Neutrophil (primary cell): Measurements from ENCODE around the gene CNOT2.
A peak's percentile ranks its signal among the peaks of the same experiment; 100 is the strongest.

ENCODE experiments used
- H3K27ac ChIP-seq: fragments of 200-600 bp; sonication (generic); 2 replicates; pipeline ENCODE4 v1.5.1; 2016; ENCODE audit warnings: mild to moderate bottlenecking, moderate library complexity
- H3K27me3 ChIP-seq: fragments of 200-600 bp; sonication (generic); 2 replicates; pipeline ENCODE4 v1.6.0; 2016; ENCODE audit warnings: mild to moderate bottlenecking
- H3K36me3 ChIP-seq: fragments of 200-600 bp; sonication (generic); 2 replicates; pipeline ENCODE4 v1.5.1; 2017
- H3K4me1 ChIP-seq, 2 experiments: fragments of 200-600 bp in 1 of 2; sonication (generic) in 1 of 2; 1 replicate in 1 of 2; 2 replicates in 1 of 2; pipeline versions ENCODE4 v1.5.1 to v1.6.1; 2013 to 2016; ENCODE audit warnings: low read depth in 1 of 2, low read length in 1 of 2, mild to moderate bottlenecking in 1 of 2, moderate library complexity in 1 of 2; ENCODE audit not compliant: control insufficient read depth in 1 of 2, insufficient read depth in 1 of 2
- H3K4me3 ChIP-seq, 2 experiments: fragments of 200-600 bp in 1 of 2; sonication (generic) in 1 of 2; 1 replicate in 1 of 2; 2 replicates in 1 of 2; pipeline ENCODE4 v1.5.1; 2013 to 2016; ENCODE audit warnings: low read depth in 1 of 2, low read length in 1 of 2, mild to moderate bottlenecking in 1 of 2, moderate library complexity in 1 of 2
- H3K9me3 ChIP-seq: fragments of 200-600 bp; sonication (generic); 2 replicates; pipeline ENCODE4 v1.5.1; 2016
- CTCF ChIP-seq: fragments of 200-600 bp; sonication (generic); IDR thresholded peaks from 2 replicates; pipeline ENCODE4 v1.5.1; 2016; ENCODE audit warnings: antibody characterized with exemption

CNOT2 gene

GRCh38 chr12:70236990-70237389 lies 6.2 kb upstream of the CNOT2 start:
- Histone ChIP-seq H3K27me3 (no peaks in the 10 kb centered on the region), H3K9me3 (no peaks in the 10 kb centered on the region), H3K27ac (no peak overlapping the region), H3K36me3 (peaks cover 32% of the 10 kb centered on the region), H3K4me3 (no peak overlapping the region), H3K4me1 (peaks cover 2% of the 10 kb centered on the region in 2 experiments)
- no peak for TF ChIP-seq CTCF

- no peaks in the 10 kb centered on the region for H3K9me3 ChIP-seq
- no peak for TF ChIP-seq CTCF
- no peak overlapping the region for H3K4me3 ChIP-seq
- H3K27ac ChIP-seq: peak overlapping the region; percentile 24
- H3K4me1 ChIP-seq: peaks cover 20 to 21% of the 10 kb centered on the region in 2 experiments
- H3K27me3 ChIP-seq: no peaks in the 10 kb centered on the region
- peaks cover 32% of the 10 kb centered on the region for H3K36me3 ChIP-seq
Measured at GRCh38 chr12:70240673-70241072, 2.6 kb upstream of the CNOT2 start.

- Histone ChIP-seq H3K36me3 (peaks cover 32% of the 10 kb centered on the region), H3K4me1 (peaks cover 20 to 21% of the 10 kb centered on the region in 2 experiments), H3K4me3 (peak overlapping the region in 1 of 2 experiments; percentile 90), H3K27me3 (no peaks in the 10 kb centered on the region), H3K27ac (peak overlapping the region; percentile 97), H3K9me3 (no peaks in the 10 kb centered on the region)
- TF ChIP-seq CTCF: no peak
Measured at GRCh38 chr12:70241845-70242244, 1.4 kb upstream of the CNOT2 start.

GRCh38 chr12:70243510-70244371 lies 508 bp downstream of the CNOT2 start:
- Histone ChIP-seq H3K9me3 (no peaks in the 10 kb centered on the region), H3K27me3 (no peaks in the 10 kb centered on the region), H3K4me1 (peaks cover 34 to 37% of the 10 kb centered on the region in 2 experiments), H3K27ac (peak overlapping the region; percentile 97), H3K36me3 (peaks cover 19% of the 10 kb centered on the region), H3K4me3 (peak overlapping the region; percentile 78 to 90)
- TF ChIP-seq CTCF: no peak

- TF ChIP-seq CTCF: no peak
- H3K27me3 ChIP-seq: no peaks in the 10 kb centered on the region
- H3K36me3 ChIP-seq: peaks cover 13% of the 10 kb centered on the region
- peaks cover 34 to 37% of the 10 kb centered on the region in 2 experiments for H3K4me1 ChIP-seq
- H3K4me3 ChIP-seq: peak overlapping the region; percentile 78 to 90
- H3K27ac ChIP-seq: peak overlapping the region; percentile 97
- no peaks in the 10 kb centered on the region for H3K9me3 ChIP-seq
Measured at GRCh38 chr12:70244409-70244808, 1.2 kb downstream of the CNOT2 start.
